Measurements from ENCODE around the gene GPC6.

The GPC6 gene

DNA sequence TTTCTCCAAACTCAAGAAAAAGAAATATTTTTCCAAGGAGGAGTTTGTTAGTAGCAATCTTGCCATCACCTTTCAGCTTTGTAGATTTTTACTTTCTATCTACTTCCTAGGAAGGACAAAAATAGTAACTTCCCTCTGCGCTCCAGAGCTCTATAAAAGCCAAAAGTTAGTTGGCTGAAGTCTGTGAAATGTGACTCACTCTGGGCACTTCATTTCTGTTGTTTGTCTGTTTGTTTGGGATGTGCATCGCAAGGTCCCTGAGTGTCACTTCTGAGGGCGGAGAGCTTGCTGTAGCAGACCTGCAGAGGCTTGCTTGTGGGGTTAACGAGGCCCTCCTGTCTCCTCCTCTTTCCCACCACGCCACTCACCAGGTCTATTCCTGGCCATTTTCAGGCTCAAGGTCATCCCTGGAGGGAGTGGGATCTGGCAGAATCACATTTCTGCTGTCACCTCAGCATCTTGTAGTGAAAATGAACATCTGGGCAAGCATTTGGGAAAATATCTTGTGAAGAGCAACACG lies 307.6 kb downstream of the GPC6 start:
- TF ChIP-seq, protein P1, sequence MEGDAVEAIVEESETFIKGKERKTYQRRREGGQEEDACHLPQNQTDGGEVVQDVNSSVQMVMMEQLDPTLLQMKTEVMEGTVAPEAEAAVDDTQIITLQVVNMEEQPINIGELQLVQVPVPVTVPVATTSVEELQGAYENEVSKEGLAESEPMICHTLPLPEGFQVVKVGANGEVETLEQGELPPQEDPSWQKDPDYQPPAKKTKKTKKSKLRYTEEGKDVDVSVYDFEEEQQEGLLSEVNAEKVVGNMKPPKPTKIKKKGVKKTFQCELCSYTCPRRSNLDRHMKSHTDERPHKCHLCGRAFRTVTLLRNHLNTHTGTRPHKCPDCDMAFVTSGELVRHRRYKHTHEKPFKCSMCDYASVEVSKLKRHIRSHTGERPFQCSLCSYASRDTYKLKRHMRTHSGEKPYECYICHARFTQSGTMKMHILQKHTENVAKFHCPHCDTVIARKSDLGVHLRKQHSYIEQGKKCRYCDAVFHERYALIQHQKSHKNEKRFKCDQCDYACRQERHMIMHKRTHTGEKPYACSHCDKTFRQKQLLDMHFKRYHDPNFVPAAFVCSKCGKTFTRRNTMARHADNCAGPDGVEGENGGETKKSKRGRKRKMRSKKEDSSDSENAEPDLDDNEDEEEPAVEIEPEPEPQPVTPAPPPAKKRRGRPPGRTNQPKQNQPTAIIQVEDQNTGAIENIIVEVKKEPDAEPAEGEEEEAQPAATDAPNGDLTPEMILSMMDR (IDR thresholded peaks at IDR 0.05; ENCODE audit: extremely low read depth, insufficient read depth, missing control alignments) = no peak
- DNase-seq (ENCODE audit: low spot score) = no peak
- in situ Hi-C loops (cut with MboI; ENCODE audit: low pct_unique_long_range_greater_than_20kb, low sequenced_read_pairs, unreplicated experiment) = no loop called here

DNA sequence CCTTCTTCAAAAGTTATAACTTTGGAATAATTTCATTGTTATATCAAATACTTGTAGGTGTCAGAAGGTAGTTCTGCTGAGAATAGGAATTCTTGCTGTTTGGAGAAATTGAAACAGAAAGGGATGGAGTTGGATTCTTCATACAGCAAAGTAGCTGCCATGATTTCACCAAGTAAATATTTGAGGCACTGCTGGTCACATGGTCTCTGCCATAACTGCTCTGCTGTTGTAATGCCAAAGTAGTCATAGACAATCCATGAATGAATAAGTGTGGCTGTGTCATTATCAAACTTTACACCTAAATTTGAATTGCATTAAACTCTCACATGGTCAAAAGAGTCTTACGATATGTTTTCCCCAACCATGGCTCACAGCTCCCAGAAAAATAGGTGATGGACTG lies 308.6 kb downstream of the GPC6 start:
- DNase-seq (ENCODE audit: low spot score) = no peak
- TF ChIP-seq, protein P1 (IDR thresholded peaks at IDR 0.05; ENCODE audit: extremely low read depth, insufficient read depth, missing control alignments) = no peak
- in situ Hi-C loops (cut with MboI; ENCODE audit: low pct_unique_long_range_greater_than_20kb, low sequenced_read_pairs, unreplicated experiment) = no loop called here

DNA sequence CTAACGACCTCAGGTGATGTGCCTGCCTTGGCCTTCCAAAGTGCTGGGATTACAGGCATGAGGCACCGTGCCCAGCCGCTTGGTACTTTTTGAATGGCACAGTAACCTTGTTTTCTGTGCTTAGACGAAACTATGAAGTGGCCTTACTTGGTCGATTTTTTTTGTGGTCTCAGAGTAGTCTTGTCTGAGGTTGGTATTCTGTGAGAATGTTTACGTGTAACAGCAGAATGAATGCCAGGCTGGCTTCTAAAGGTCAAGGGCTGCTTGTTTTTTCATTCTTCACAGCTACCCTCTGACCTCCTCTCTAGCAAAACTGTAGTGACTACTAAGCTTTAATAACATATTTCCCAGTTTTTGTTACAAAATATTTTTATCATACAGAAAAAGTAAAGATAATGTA lies 313.3 kb downstream of the GPC6 start:
- DNase-seq (ENCODE audit: low spot score) = no peak
- TF ChIP-seq, protein P1 (IDR thresholded peaks at IDR 0.05; ENCODE audit: extremely low read depth, insufficient read depth, missing control alignments) = no peak
- in situ Hi-C loops (cut with MboI; ENCODE audit: low pct_unique_long_range_greater_than_20kb, low sequenced_read_pairs, unreplicated experiment) = no loop called here

DNA sequence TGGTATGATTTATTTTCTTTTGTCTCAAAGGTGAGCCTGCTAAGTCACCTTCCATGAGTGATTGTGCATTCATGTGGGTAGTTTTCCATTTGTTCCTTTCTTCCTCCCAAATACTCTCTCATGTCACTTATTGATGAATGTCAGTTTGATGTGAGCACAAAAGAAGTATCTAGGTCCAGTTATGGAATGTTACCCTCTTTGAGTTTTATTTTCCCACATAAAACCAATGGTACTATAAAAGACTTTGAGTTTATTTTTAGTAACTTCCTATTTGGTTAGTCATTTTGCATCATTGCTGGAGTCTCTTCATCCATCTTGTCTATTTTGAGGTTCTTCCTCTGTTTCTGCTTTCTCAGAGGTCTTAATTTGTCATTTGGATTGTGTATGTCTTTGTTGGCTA lies 321.3 kb downstream of the GPC6 start:
- DNase-seq (ENCODE audit: low spot score) = no peak
- TF ChIP-seq, protein P1 (IDR thresholded peaks at IDR 0.05; ENCODE audit: extremely low read depth, insufficient read depth, missing control alignments) = no peak
- in situ Hi-C loops (cut with MboI; ENCODE audit: low pct_unique_long_range_greater_than_20kb, low sequenced_read_pairs, unreplicated experiment) = no loop called here

DNA sequence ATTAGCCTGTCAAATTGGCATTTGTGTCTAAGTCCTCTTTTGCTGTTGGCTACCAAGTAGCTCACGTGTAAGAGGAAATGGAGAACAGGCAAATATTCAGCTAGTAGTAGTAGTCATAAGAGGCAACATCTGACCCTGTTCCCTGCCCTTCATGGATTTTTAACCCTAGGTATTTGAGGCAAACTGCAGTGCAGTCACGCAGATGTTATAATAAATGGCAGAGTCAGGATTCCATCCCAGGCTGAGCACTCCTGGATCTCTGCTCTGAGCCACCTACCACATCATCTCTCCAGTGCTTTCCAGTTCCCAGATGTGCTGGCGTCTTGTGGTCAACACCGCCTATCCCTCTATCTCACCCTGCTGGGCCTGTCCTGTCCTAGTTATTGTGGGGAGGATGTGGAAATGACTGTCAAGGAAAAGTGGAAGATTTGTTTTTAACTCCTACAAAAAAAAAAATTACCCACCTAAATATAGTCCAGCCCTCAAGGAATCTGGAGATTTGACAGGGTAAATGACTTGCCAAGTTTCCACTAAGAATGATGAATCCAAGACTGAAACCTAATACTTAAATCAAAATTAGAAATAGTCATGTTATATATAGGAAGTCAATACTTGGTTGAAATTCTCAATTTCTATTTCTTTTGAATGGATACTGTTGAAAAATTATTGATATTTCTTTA lies 322.9 kb downstream of the GPC6 start:
- DNase-seq (ENCODE audit: low spot score) = no peak
- in situ Hi-C loops (cut with MboI; ENCODE audit: low pct_unique_long_range_greater_than_20kb, low sequenced_read_pairs, unreplicated experiment) = no loop called here
- TF ChIP-seq, protein P1 (IDR thresholded peaks at IDR 0.05; ENCODE audit: extremely low read depth, insufficient read depth, missing control alignments) = no peak

DNA sequence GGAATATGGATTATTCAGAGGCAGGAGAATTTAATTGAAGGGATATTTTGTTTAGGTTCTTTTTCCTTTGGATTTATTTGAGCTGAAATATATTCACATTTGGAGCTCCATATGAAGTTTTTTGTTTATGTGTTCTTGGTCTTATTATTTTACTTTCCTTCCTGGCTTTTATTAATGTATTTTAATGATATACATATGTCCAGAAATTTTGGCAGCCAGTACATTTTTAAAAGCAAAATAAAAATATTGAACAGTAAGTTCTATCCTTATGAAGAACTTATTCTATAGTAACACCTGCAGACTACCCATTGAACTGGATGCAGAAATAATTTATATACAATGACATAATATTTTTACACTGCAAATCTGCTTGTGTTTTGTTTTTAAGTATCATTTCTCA lies 323.6 kb downstream of the GPC6 start:
- in situ Hi-C loops (cut with MboI; ENCODE audit: low pct_unique_long_range_greater_than_20kb, low sequenced_read_pairs, unreplicated experiment) = no loop called here

More for the DNA sequence above, 323.6 kb downstream of the GPC6 start:
- TF ChIP-seq, protein P1 (IDR thresholded peaks at IDR 0.05; ENCODE audit: extremely low read depth, insufficient read depth, missing control alignments) = no peak
- DNase-seq (ENCODE audit: low spot score) = no peak
